CD4-positive, alpha-beta T cell treated with Interleukin-4 for 4 hours (primary cell): ENCODE data around the gene XXYLT1.
"Not testable (repeated sequence)": the region's sequence is repeated elsewhere in the genome, so short reads cannot be mapped to it uniquely, and the experiment has no call there.

Experiments
- DNase-seq: peaks from one replicate; pipeline ENCODE4 v3.0.0-alpha.2; 2020

The XXYLT1 gene

DNA sequence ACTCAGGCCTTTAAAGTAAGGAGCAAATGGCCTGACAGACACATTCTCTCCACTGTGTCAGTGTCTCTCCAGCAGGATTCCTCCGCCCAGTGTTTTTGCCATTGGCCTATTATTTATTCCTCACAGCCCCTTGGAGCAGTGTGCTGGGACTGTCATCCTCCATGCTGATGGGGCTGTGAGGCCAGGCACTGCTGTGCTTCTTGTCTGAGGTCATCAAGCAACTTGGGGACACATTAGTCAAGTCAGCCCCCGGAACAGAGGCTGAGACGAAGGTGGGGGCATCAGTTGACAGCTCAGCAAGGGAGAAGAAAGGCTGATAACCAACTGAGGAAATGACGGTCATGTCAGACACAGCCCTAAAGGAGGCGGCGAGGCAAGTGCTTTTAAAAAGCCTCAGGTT, 67.4 kb downstream of the XXYLT1 start:
- no peak for DNase-seq

DNA sequence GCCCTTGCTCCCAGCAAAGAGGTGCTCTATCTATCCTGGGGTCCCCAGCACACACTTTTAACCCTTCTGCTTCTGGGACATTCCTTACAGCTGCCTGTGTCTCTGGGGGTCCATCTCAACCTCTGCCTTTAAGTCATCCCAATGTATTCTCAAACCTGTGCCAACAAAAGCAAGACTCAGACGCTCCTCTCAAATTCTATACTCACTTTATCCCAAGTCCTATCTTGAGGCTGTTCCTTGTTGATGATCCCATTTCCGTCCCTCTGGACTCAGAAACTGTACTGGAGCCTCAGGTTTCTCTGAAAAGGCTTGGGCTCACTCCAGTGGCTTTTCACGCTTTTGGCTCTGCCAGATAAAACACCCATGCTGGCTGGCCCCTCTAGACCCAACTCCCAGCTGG, 69.7 kb downstream of the XXYLT1 start:
- no peak for DNase-seq

DNA sequence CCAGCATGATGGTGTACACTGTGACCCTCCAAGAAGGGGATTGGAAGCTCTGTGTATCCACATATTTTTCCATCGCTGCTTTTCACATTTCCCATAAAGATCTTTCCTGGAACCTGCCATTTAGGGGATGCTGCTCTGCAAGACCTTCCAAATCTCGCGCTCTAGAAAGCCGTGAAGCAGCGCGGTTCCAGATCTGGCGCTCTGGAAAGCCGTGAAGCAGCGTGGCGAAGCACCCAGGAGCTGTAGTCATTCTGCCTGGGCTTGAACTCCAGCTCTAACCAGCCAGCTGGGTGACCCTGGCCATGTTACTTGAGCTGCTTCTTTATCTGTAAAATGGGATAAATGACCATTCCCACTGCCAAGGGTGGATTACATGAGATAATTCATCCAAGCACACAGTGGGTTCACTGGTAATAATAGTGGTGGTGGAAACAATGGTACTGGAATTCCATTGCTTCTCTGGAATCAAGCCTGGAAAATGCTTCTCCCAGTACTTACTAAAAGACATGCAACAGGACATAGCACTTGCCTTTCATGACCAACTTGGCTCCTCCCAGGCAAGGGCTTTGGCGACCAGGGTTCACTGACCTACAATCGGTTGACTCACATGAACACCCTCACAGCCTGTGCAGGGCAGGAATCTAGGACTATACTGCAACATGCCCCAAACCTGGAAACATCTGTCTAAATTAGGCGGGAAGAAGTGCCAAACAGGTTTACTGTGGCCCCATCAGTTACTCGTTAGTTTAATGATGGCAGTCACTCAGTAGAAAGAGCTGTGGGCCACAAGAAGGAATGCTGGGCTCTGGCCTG, 70.7 kb downstream of the XXYLT1 start:
- no peak for DNase-seq

DNA sequence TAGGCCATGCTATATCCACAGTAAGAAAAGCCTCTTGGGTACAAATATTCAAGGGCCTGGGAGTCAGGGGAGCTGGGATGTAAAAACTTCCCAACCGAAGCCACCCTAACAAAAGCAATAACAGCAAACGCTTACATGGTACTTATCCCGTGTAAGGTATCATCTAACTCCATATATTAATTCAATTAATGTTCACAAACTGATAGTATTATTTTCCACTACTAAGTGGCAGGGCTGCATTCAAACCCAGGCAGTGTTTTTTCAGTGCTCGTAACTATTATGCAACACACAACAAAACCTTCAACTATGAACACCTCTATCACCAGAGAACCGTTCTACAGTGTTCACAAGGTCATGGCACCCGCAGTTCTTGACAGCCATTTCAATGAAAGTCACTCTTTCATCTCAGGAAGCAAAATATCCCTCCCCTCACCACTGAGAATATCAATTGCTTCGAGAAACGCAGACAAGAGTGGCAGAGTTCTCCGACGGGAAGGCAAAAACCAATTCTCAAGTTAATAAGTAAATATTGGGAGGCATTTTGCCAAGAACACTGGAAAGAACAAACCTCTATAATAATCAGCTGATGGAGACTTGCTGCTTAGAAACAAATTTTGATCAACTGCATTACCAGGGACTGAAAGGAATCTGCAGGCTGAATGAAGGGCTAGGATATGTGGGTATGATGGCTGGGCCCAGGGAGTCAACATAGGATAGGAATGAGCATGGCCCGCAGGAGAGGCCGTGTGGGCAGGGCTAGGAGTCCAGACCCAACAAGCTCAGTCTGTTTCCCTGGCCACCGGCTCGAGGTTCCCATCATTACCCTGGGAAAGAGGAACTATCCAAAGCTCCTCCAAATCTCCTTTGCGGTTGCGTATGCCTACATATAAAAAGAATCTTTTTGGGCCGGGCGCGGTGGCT, 72.3 kb downstream of the XXYLT1 start:
- no peak for DNase-seq

DNA sequence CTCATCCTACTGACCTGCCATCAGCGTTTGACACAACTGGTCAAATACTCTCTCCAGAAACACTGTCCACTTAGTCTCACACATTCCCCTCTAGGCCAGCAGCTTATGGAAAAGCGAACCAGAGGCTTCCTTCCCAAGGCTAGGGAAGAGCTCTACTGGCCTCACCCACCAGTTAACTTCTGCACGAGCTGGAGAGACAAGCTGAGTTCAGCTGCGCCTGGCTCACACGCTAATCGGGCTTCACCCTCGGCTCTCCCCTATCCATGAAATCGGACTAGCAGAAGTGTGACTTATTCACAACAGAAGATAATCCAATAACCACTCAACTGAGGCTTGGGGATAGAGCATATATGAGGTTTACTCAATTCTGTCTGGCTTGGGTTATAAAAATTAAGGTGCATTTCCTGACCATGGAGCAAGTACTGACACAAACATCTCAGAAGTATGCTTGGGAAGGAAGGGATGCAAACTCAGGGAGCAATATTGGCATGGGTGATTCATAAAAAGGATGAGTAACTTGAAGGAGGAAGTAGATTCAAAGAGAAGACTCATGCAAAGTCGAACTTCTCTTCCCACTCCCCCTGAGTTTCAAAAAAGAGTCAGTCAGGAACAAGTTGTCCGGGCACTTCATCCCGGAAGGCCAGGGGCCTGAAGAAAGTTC, 73.1 kb downstream of the XXYLT1 start:
- DNase-seq: no peak

DNA sequence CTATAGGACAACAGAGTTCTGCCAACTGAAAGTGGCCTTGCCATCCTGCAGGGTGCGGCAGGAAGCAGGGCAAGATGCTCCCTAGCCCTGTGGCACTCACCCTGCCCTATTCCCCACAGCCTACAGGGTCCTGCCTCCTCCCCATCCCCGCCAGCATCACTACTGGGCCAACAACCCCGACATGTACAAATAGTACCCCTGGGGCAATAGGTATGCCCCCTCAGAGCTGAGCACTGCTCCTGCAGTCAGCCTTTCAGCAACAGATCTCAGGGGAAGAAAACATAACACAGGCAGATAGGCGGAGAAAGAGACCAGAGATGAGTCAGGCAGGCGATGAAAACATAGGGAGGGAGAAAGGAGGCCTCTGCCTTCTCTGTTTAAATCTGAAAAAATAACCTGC, 74.7 kb downstream of the XXYLT1 start:
- DNase-seq: no peak

DNA sequence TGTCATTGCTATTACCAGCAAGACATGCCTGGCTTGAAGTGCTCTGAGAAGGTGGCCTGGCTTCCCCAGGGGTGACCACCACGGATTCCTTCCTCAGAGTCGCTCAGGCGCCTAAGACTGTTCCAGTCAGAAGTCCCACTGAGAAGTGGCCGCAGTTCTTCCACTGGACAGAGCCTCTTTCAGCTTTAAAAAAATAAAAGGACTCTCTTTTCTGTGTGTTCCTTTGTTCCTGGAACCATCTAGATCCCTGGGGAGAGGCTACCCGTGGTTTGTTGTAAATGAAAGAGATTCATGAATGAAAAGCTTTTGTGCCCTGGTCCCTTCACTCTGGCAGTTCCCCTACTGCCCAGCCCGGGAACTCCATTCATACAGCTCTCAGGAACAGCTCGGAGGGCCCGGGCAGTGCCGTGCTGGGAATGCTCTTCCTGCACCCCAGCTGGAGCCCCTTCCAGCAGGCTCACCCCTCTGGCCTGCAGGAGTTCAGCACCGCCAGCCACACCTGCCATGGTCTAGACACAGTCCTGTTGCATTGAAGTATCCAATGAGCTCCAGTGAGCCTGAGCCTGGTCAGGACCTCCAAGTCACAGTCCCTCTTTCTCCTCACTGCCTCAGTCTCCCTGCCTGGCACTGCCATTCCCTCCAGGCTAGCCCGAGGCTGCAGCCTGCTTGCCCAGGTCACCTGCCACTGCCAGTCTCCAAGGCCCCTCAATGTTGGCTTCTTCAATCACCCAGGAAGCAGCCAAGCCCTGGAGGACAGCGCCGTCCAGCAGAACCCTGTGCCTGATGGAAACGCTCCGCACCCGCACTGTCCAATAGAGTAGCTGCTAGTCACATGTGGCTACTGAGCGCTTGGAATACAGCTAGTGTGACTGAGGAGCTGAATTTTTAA, 75.4 kb downstream of the XXYLT1 start:
- DNase-seq: no peak

DNA sequence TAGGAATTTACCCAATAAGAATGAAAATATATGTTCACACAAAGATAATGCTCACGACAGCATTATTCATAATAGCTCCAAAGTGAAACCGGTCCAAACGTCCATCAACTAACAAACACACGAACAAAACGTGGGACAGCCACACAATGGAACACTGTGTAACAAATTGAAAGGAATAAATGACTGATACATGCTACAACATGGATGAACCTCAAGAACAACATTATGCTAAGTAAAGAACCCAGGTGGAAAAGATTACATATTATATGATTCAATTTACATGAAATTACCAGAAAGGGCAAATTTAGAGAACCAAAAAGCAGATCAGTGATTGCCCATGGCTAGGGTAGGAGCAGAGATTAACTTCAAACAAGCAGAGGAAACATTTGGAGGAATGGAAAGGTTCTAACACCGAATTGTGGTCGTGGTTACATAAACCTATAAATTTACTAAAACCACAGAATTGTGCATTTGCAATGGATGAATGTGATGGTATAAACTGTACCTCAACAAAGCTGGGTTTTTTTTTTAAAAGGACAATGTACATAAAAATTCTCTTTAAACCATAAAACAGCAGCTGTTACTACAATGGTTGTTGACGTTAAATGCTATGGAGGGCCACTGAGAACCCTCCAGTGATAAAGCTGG, 76.3 kb downstream of the XXYLT1 start:
- DNase-seq: no peak

DNA sequence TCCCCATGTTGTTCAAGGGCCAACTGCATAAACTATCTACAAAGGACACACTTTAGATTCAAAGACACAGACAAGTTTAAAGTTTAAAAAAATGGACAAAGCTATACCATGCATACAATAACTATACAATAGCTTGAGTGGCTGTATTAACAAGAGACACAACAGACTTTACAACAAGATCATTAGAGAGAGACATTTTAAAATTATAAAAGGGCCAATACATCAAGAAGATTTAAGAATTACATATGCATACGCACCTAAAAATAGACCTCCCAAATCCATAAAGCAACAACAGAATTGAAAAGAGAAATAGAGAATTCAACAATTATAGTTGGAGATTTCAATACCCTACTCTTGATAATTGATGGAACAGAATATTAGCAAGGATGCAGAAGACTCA, 79.4 kb downstream of the XXYLT1 start:
- DNase-seq: no peak

DNA sequence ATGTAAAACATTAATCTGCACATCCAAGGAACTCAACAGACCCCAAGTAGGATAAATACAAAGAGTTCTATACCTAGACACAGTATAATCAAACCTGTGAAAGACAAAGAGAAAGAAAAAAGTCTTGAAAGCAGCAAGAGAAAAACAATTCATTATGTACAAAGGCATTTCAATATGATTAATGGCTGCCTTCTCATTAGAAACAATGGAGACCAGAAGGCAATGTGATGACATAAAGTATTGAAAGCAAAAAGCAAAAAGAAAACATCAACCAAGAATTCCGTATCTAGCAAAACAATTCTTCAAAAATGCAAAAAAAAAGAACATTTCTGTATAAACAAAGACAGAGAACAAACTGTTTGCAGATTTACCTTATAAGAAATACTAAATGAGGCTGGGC, 81.1 kb downstream of the XXYLT1 start:
- no peak for DNase-seq

DNA sequence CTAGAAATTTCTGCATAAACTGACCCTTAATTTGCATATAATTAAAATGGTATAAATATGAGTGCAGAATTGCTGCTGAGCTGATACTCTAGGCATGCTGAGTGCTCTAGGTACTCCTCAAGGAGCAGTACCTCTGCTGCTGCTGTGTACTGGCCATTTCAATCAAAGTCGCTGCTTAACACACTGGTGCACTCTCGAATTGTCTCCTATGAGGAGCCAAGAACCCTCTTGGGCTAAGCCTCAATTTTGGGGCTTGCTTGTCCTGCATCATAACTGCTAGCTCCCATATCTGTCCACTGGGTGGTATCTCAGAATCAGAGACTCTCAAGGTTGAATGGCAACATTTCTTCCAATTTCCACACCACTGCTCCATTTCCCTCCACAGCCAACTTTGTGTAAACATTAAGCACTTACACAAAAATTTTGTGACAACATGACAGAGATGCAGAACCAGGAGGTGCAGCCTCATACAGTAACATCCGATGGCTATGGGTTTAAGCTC, 82.5 kb downstream of the XXYLT1 start:
- DNase-seq: no peak

DNA sequence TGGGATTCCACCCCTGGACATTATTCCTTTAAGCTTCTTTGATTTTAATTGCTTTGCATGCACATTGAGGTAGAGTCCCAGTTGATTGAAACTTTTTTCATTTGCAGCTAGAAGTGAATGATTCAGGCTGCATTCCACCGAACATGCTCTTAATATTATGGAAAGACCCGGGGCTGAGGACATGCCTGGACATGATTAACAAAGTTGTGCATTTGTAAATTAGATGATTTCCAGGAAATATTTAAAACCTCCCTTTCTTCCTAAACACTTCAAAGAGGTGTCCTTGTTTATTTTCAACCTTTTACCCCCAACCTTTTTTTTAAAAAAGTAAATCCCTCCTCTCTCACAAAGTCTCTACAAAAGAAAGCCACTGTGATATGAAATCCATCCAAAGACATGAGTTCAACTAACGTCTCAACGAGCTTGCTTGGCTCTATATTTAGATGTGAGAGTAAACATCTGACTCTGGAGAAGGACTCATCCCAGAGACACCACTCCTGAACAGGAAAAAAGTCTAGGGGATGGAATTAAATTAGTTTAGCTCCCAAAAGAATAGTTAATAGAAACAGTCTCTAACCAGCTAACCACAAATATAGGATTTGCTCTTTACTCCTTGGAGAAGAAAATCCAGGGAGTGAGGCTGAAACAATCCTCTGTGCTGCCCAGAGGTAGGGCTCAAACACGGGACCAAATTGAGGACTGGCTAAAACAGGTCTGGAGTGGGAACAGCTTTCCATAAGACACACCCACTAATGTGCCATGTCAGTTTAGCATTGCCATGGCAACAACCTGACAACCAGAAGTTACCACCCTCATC, 83.1 kb downstream of the XXYLT1 start:
- DNase-seq: no peak

DNA sequence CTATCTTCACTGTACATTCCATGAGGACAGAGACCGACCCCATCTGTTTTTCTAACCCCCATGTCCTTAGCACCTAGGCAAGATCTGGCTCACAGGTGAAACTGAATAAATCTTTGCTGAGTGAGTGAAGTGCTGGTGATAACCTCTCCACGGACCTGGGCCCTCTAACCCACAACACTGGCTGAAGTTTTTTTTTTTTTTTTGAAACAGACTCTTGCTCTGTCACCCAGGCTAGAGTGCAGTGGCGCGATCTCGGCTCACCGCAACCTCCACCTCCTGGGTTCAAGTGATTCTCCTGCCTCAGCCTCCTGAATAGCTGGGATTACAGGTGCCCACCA, 84.3 kb downstream of the XXYLT1 start:
- not testable (repeated sequence) for DNase-seq

DNA sequence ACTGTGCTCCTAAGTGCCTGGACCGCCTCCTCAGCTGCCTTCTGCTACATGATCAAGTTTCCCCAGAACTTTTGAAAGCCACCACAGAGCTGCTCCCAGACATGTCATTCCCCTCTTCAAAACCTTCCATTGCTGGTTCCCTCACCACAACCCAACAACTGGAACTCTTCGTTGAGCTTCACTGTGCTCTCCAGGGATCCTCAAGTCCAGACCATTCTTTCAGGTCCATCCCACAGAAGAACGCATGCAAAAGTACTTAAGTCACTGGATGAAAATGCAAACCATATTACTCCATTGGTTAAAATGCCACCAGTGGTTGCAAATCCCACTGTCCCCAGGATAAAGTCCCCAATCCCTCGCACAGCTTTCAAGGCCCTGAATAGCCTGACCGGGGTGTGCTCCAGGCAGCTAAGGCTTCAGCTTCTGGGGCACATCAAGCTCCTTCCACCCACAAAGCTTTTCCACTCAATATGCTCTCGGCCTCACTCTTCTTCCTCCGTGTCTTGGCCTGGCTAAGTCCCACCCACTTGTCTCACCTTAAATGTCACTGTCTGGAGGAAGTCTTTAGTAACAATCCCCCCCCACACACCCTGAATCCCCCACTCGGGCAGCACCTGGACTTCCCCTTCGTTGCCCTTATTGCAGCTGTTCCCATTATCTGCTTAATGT, 84.8 kb downstream of the XXYLT1 start:
- DNase-seq: no peak

DNA sequence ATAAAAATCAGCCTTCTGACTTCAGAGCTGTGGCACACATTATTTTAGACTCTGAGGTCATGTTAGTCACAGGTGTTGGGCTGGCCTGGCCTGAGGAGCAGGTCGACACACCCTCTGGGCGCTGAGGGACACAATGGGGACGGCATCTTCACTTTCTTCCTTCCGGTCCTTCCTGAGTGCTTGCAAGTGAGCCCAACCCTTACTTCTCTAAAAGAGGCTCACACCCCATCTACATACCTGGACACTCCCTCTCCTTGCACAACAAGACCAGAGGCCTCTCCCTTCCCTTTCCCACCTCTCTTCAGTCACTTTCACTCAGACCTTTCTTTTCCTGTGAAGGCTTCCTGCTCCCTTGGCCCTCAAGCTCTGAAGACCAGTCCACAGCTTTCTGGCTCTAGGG, 85.4 kb downstream of the XXYLT1 start:
- no peak for DNase-seq

DNA sequence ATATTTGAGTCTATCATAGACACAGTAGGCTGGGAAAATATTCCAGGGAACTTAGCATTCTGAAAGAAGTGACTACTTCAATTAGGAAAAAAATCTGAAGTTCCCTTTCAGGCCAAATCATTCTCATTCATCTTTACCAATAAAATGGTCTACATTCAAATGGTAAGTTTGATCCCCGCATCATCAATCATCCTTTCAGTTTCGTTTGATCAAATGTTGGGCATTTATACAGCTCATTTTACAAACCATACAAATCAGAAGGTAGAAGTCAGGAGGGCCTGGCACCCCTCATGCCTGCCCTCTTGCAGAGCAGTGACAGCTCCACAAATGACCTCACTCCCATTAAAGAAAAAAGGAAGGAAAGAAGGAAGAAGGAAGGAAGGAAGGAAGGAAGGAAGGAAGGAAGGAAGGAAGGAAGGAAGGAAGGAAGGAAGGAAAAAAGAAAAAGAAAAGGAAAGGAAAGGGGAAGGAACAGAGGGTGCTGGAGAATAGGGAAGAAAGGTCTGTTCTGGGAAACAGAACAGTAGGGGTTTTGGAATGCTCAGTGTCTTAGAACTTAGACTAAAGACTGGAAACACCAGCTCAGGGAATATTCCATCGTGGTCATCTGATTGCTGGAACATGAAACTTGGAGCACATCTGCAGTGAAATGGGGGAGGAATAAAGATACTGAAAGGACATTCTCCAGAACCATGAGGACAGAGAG, 86.1 kb downstream of the XXYLT1 start:
- DNase-seq: no peak

DNA sequence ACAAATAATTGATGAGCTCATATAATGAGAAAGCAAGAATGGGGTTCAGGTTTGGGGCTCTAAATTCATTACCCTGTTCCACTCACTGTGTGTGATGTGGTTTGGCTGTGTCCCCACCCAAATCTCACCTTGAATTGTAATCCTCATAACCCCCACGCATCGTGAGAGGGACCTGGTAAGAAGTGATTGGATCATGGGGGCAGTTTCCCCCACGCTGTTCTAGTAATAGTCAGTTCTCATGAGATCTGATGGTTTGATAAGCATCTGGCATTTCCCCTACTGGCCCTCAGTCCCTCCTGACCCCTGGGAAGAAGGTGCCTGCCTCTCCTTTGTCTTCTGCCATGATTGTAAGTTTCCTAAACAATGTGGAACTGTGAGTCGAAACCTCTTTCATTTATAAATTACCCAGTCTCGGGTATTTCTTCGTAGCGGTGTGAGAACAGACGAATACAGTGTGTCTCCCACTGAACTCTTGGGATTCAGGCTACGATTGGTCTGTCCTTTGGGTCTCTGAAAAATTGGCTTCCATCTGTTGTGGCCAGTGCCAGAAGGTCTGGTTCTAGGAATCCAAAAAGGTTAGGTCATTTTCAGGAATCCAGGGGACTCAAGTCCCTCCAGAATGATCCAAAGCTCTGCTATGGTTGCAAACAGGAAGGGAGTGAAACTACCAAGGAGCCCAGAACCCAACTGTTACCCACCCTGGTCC, 87.7 kb downstream of the XXYLT1 start:
- DNase-seq: no peak

DNA sequence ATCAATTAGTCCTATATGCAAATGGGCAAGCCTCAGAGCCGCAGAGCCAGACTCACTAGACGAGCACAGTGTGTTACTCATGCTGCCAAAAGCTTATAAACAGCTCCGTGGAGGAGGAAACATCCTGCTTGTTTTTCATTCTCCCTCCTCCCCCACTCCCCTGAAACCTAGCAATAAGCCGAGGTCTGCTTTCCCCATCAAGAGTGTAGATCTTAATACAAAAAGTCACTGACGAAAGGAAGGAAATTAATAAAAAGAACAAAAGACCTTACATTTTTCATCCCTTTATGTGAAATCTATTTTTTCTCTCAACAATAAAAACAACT, 88.5 kb downstream of the XXYLT1 start:
- DNase-seq: peak; percentile 33
